Omental fat pad (tissue), 4 donors: ENCODE data around the gene ANKMY1. TPM values are rescaled to one million over a fixed set of nuclear protein-coding genes. Genes with fewer than 3 reads are reported as not detected.
A peak's percentile ranks its signal among the peaks of the same experiment; 100 is the strongest.

Experiments used
- ATAC-seq: fragments of 150-250 bp; one replicate; pipeline ENCODE4 v1.9.1; 2016; ENCODE audit warnings: mild to moderate bottlenecking, moderate library complexity; ENCODE audit not compliant: low FRiP score
- DNase-seq: peaks from one replicate; pipeline ENCODE4 v3.0.0-alpha.2; 2019; ENCODE audit warnings: low spot score
- total RNA-seq, 4 donors: library from RNA; depleted of rRNA; stranded (reverse); fragments of >200 nt; gene quantifications; one replicate each; pipeline ENCODE4 v1.1.0, GENCODE V29; 2016
- TF ChIP-seq, protein P1 (sequence below), 3 donors: fragments of 450-650 bp; IDR thresholded peaks; one replicate each; pipeline ENCODE4 v1.5.1; 2016 to 2017; ENCODE audit warnings: antibody characterized with exemption in 3 of 3, mild to moderate bottlenecking in 3 of 3, moderate library complexity in 2 of 3

Gene ANKMY1
- total RNA-seq, 4 donors from 2014 or later, result 8.3 to 23.2 (median 16.7) TPM

- TF ChIP-seq, protein P1, sequence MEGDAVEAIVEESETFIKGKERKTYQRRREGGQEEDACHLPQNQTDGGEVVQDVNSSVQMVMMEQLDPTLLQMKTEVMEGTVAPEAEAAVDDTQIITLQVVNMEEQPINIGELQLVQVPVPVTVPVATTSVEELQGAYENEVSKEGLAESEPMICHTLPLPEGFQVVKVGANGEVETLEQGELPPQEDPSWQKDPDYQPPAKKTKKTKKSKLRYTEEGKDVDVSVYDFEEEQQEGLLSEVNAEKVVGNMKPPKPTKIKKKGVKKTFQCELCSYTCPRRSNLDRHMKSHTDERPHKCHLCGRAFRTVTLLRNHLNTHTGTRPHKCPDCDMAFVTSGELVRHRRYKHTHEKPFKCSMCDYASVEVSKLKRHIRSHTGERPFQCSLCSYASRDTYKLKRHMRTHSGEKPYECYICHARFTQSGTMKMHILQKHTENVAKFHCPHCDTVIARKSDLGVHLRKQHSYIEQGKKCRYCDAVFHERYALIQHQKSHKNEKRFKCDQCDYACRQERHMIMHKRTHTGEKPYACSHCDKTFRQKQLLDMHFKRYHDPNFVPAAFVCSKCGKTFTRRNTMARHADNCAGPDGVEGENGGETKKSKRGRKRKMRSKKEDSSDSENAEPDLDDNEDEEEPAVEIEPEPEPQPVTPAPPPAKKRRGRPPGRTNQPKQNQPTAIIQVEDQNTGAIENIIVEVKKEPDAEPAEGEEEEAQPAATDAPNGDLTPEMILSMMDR (IDR thresholded peaks at IDR 0.05), result no peak
- DNase-seq (no peak), ATAC-seq (no peak)
These were observed 31.6 kb upstream of the ANKMY1 start for GRCh38 chr2:240589375-240589774.

DNA sequence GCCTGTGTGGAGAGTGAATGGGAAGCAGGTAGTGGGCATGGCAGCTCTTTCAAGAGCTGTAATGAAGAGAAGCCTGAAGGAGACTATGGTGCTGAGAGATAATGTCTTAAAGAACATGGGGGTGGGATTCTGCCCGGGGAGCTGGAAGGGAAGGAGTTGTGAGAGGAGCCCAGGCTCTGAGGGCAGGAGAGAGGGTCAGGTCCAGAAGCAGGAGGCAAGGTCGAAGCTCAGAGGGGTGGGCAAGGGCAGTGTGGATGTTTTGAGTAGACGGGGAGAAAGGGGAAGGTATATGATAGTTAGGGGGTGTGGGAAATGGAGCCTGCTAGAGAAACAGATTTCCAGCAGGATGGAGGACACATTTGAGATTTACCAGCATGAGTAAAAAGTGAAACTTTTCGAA is 30.9 kb upstream of the ANKMY1 start:
- no peak for ATAC-seq
- TF ChIP-seq, protein P1 (IDR thresholded peaks at IDR 0.05), result no peak
- DNase-seq, result no peak

GRCh38 chr2:240588006-240588655 is 30.3 kb upstream of the ANKMY1 start:
- no peak for DNase-seq
- TF ChIP-seq, protein P1 (IDR thresholded peaks at IDR 0.05), result no peak
- no peak for ATAC-seq

DNA sequence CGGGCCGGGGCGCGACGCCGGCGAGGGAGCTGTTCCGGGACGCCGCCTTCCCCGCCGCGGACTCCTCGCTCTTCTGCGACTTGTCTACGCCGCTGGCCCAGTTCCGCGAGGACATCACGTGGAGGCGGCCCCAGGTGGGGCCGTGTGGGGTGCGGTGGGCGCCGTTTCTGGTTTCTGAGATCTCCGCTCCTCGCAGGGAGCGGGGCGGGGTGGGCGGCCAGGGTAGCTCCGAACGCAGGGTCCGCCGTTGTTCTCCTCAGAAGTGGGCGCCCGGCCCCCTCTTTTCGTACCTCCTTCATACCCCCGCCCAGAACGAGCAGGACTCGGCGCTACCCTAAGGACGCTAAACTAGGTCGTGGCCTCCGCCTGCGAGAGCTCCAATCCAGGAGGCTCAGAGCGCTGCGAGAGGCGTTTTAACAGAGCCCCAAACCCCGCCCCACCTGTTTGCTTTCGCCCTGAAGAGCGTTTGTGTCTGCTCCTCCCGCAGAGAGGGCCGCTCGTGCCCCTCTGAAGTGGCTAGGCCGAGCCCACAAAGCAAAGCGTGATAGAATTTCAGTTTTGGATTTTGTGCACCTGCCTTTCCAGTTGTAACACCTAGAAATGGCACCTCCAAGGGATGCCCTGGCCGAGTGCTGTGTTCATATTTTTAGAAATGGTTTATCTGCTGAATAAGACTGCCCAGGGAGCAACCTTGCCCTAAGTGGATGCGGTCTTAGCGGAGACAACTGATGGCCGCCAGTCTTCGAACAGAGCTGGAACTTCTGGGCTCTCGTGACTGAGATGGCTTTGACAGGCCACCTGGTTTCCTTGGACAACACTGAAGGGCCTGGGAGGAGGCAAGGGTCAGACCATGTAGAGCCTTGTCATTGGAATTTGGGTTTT is 29.4 kb upstream of the ANKMY1 start:
- peak; percentile 10 for ATAC-seq
- TF ChIP-seq, protein P1 (IDR thresholded peaks at IDR 0.05), result no peak
- no peak for DNase-seq

DNA sequence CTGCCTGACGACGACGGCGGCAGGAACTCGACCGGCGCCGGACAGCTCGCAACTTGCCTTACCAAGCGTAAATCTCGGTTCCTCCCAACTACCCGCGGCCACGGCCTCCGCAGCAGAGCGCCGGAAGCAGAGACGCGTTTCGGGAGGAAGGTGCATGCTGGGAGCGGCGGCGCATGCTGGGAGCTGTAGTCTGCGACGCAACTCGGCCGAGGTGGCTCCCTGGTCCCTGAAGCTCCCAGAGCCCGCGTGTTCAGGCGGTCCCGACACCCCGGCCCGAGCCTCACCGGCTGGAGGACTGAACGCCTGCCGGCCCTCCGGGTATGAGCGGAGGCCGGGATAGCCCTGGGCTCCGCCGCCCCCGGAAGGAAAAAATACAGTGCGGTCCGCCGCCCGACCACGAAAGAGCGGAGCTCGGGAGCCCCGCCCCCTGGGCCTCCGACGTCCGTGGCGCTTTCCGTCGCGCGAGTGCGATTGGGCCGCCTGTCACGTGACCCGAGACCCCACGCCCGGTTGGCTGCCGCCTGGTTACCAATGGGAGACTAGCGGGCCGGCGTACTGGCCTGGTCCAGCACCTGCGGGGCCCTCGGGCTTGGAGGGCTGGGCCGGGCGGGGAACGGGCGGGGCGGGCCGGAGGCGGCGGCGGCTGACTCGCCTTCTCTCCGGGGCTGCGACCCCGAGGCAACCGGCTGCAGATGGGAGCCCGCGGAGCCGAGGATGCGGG is 28.6 kb upstream of the ANKMY1 start, which contains the start of gene CAPN10:
TSS of gene CAPN10 (plus strand) at position 537 of the 721 bp plus-strand sequence. CDS start at position 715, 178 bp downstream.
- ATAC-seq (peak; percentile 93), DNase-seq (peak; percentile 91)
- TF ChIP-seq, protein P1 (IDR thresholded peaks at IDR 0.05), result no peak

GRCh38 chr2:240585681-240586197 is 28.0 kb upstream of the ANKMY1 start:
- ATAC-seq, result no peak
- no peak for DNase-seq
- TF ChIP-seq, protein P1 (IDR thresholded peaks at IDR 0.05), result no peak
